ENCODE data around the gene ADAMTS12.

ADAMTS12 gene

GRCh38 chr5:33846851-33847250 is 44.9 kb downstream of the ADAMTS12 start:
- DNase-seq (ENCODE audit: low read depth), result no peak

- DNase-seq (ENCODE audit: low read depth), result no peak
Measured at GRCh38 chr5:33843579-33843978, 48.2 kb downstream of the ADAMTS12 start.

GRCh38 chr5:33842456-33842855 is 49.3 kb downstream of the ADAMTS12 start:
- no peak for DNase-seq (ENCODE audit: low read depth)

- no peak for DNase-seq (ENCODE audit: low read depth)
Measured at GRCh38 chr5:33841891-33842290, 49.9 kb downstream of the ADAMTS12 start.

GRCh38 chr5:33840927-33841547 is 50.8 kb downstream of the ADAMTS12 start:
- DNase-seq (ENCODE audit: low read depth), result no peak

GRCh38 chr5:33837301-33837700 is 54.5 kb downstream of the ADAMTS12 start:
- DNase-seq (ENCODE audit: low read depth), result no peak

GRCh38 chr5:33834334-33834733 is 57.5 kb downstream of the ADAMTS12 start:
- DNase-seq (ENCODE audit: low read depth), result no peak

GRCh38 chr5:33833237-33833575 is 58.6 kb downstream of the ADAMTS12 start:
- no peak for DNase-seq (ENCODE audit: low read depth)

GRCh38 chr5:33832404-33833236 is 59.2 kb downstream of the ADAMTS12 start:
- no peak for DNase-seq (ENCODE audit: low read depth)

GRCh38 chr5:33831041-33831440 is 60.7 kb downstream of the ADAMTS12 start:
- DNase-seq (ENCODE audit: low read depth), result no peak

GRCh38 chr5:33829430-33829829 is 62.4 kb downstream of the ADAMTS12 start:
- no peak for DNase-seq (ENCODE audit: low read depth)

GRCh38 chr5:33828626-33829308 is 63.0 kb downstream of the ADAMTS12 start:
- no peak for DNase-seq (ENCODE audit: low read depth)

GRCh38 chr5:33827885-33828284 is 63.9 kb downstream of the ADAMTS12 start:
- DNase-seq (ENCODE audit: low read depth), result no peak

GRCh38 chr5:33827018-33827707 is 64.6 kb downstream of the ADAMTS12 start:
- DNase-seq (ENCODE audit: low read depth), result no peak

- DNase-seq (ENCODE audit: low read depth), result no peak
Measured at GRCh38 chr5:33824516-33825195, 67.1 kb downstream of the ADAMTS12 start.

- DNase-seq (ENCODE audit: low read depth), result no peak
Measured at GRCh38 chr5:33817301-33817700, 74.5 kb downstream of the ADAMTS12 start.

- no peak for DNase-seq (ENCODE audit: low read depth)
Measured at GRCh38 chr5:33816791-33817190, 75.0 kb downstream of the ADAMTS12 start.

GRCh38 chr5:33812746-33813145 is 79.0 kb downstream of the ADAMTS12 start:
- no peak for DNase-seq (ENCODE audit: low read depth)

GRCh38 chr5:33810491-33811120 is 81.2 kb downstream of the ADAMTS12 start:
- DNase-seq (ENCODE audit: low read depth), result no peak

- DNase-seq (ENCODE audit: low read depth), result no peak
Measured at GRCh38 chr5:33809936-33810335, 81.9 kb downstream of the ADAMTS12 start.

GRCh38 chr5:33808699-33809098 is 83.1 kb downstream of the ADAMTS12 start:
- DNase-seq (ENCODE audit: low read depth), result no peak

Measured in stimulated activated CD8-positive, alpha-beta memory T cell treated with anti-CD3 and anti-CD28 coated beads, Interleukin-15, amount 100 ng/mL, for 24 hours (primary cell).